Retinal pigment epithelial cell (primary cell): ENCODE measurements around the gene GSK3A.

Source experiments
- DNase-seq: peaks from one replicate; pipeline ENCODE4 v3.0.0-alpha.2; 2010; ENCODE audit warnings: low read depth
- H3K4me3 ChIP-seq: 2 replicates; pipeline ENCODE4 v1.5.1; 2011; ENCODE audit warnings: mild to moderate bottlenecking, low read length, control low read depth, moderate library complexity
- CTCF ChIP-seq: conservative IDR thresholded peaks from 2 replicates; pipeline ENCODE4 v1.5.1; 2011; ENCODE audit warnings: low read depth, low read length, control low read depth, inconsistent platforms

GSK3A gene

GRCh38 chr19:42225718-42226292, 16.6 kb downstream of the GSK3A start:
- TF ChIP-seq CTCF: no peak
- no peak overlapping the region for H3K4me3 ChIP-seq
- no peak for DNase-seq

GRCh38 chr19:42224940-42225717, 17.3 kb downstream of the GSK3A start:
- no peak for DNase-seq
- no peak overlapping the region for H3K4me3 ChIP-seq
- no peak for TF ChIP-seq CTCF

GRCh38 chr19:42220751-42221097, 21.7 kb downstream of the GSK3A start:
- DNase-seq: no peak
- TF ChIP-seq CTCF: no peak
- H3K4me3 ChIP-seq: peak overlapping the region; percentile 93

- no peak for TF ChIP-seq CTCF
- peak; percentile 91 for DNase-seq
- peak within 1 kb of the TSS; percentile 93 for H3K4me3 ChIP-seq
These were observed 22.3 kb downstream of the GSK3A start, which contains the start of gene ZNF526 for GRCh38 chr19:42219812-42220750. Gene ZNF526, plus strand, starts transcription at chr19:42220312. Its CDS starts 4,092 bp downstream, at chr19:42224404.

GRCh38 chr19:42217520-42218437, 24.6 kb downstream of the GSK3A start, which contains the start of gene DEDD2:
Gene DEDD2, minus strand, starts transcription at chr19:42217677. Its CDS starts 670 bp downstream, at chr19:42217007.
- peak within 1 kb of the TSS; percentile 93 for H3K4me3 ChIP-seq
- DNase-seq: peak; percentile 89
- no peak for TF ChIP-seq CTCF
